ENCODE measurements around the gene TM7SF2.

The TM7SF2 gene

DNA sequence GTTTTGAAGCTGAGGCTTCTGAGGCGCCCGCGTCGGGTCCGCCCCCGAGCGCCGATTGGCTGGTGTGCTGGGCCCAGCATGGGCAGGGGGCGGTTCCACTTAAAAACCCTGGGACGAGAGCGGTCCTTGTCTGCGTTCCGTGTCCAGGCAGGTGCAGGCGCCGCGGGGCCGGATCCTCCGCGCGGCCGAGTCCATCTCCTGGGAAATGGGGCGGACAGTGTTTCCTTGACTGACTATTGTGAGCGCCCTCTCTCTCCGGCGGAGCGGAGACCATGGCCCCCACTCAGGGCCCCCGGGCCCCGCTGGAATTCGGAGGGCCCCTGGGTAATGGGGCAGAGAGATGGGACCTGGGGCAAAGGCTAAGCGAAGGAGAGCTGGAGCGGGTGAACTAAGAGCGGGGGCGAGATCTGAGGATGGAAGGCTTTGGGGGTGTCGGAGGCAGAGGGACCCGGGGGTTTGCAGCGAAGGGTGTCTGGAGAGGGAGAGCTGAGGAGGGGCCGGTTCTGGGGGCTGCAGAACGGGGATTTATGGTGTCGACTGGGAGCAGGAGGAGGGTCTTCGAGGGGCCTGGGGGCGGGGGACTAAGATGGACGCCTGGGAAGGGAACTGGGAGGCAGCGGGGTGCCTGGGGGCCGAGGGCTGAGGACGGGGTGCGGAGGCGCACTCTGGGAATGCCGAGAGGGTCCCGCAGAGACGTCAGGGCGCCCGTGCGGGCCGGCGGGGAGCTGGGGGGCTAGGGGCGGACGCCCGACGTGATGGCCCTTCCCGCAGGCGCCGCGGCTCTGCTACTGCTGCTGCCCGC is at the start of gene TM7SF2:
Gene TM7SF2 (plus strand): TSS at position 129 of the 802 bp plus-strand sequence. CDS start 144 bp downstream, at position 273.
- peak; percentile 90 for DNase-seq

DNA sequence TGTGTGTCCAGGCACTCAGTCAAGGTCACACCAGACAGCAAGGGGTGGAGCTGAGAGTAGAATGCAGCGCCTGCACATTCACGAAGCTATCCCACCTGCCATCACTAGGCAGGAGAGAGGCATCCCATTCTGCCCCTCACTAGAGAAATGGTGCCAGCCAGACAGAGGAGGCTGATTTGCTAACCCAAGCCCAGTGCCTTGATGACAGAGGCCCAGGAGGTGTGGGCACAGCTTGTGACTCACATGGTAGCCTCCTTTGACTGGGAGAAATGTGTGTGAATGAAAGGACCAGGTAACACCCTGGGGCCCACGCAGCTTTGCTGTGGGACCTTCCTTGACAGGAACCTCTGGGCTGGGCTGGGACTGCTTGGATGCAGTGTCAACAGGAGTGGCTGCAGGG is 48.1 kb upstream of the TM7SF2 start:
- DNase-seq = no peak

DNA sequence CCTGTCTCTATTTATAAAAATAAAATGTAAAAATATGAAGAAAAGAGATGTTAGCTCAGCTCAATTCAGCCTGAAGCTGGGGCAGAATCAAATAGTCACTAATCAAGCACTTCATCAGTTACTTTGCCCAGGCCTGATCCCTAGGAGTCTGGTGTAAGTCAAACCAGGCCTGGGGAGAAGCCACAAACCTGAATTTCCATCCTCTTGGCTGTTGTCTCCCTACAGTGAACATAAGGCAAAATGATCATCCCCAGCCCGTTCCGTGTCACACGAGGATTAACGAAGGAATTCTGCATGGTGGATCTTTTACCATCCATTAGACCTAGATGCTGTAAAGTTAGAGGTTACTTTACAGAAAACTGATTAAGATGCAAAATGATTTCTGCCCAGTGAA is 46.8 kb upstream of the TM7SF2 start:
- DNase-seq = no peak

DNA sequence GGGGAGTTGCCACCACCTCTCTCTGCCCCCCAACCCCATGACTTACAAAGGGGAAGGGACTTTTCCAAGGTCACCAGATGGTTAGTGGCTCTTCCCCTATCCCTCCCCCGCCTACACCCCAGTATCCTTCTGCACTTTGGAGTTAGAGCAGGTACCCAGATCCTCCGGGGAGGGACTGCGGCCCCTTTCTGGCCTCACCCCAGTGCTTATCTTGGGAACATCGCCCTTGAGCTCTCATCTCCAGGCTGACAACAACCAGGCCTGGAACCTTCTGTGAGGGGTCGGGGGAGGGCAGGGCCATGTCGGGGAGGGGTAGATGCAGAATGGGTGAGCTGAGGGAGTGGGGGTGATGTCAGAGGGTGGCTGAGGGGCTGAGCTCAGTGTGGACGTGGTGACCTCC is 45.8 kb upstream of the TM7SF2 start:
- no peak for DNase-seq

DNA sequence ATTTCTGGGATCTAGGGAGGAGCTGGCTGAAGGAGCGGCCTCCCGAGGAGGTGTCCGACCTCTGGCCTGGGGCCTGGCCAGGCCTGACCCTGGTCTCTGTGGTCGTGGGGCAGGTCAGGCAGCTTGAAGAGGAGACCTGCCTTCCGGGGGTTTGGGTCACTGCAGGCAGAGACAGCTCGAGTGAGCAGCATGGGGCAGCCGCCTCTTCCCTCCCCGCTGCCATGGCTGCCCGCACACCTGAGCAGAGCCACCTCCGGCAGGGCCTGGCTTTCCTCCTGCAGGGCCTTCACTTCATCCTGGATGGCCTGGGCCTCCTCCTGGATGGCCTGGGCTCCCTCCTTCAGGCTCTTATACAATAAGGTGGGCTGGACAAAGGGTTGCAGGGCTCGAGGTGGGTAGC is 45.4 kb upstream of the TM7SF2 start:
- no peak for DNase-seq

DNA sequence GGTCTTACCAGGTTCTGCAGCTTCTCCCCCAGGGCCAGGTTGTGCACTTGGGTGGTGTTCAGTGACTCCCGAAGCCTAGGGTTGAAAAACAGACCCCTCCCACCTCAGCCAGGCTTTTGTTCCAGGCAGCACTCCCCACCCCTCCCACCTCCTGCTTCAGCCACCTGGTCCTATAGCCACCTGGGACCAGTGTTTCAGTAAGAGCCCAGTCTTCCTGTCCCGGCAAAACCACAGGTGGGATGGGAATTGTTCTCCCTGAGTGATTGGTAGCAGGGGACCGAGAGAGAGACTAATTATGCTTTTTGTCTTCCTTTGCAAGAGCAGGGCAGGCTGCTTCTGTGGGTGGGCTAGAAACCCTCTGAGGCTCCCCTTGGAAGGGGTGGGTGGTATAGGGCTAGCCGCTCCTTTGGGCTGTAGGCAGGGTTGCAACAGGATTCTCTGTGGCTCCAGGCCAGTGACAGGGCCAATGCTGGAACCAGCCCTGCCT is 44.8 kb upstream of the TM7SF2 start:
- no peak for DNase-seq

DNA sequence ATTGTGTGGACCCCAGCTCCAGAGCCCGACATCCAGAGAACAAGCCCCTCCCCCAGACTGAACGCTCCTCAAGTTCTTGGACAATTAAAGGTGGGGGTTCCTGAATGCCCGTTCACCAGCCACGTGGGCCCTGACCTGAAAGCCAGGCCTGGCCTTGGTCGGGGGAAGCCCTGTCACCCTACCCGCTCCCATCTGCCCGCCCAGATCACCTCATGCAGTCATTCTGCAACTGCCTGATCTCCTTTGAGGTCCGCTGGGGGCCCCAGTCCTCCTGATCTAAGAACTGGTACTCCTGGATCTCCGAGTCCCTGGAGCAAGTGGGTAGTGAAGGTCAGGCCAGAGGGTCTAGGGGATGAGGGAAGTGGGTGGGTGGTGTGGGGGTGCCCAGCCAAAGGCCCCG is 44.2 kb upstream of the TM7SF2 start:
- no peak for DNase-seq

DNA sequence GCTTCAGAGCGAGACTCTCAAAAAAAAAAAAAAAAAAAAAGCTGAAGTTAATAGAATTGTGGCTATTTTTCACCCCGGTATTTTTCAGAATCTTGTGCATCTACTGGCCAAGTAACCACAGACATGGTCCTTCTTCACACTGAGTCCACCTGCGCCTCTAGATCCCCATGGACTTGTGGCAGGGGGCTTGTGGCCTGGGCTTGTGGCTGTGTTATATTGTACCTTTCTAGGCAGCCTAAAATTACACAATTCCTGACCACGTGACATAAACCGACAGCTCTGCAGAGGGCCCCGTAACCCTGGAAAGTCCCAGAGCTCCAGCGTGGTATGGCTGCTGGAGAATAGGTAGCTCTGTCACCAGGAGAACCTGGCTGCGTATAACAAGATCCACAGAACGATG is 42.5 kb upstream of the TM7SF2 start:
- DNase-seq = no peak

DNA sequence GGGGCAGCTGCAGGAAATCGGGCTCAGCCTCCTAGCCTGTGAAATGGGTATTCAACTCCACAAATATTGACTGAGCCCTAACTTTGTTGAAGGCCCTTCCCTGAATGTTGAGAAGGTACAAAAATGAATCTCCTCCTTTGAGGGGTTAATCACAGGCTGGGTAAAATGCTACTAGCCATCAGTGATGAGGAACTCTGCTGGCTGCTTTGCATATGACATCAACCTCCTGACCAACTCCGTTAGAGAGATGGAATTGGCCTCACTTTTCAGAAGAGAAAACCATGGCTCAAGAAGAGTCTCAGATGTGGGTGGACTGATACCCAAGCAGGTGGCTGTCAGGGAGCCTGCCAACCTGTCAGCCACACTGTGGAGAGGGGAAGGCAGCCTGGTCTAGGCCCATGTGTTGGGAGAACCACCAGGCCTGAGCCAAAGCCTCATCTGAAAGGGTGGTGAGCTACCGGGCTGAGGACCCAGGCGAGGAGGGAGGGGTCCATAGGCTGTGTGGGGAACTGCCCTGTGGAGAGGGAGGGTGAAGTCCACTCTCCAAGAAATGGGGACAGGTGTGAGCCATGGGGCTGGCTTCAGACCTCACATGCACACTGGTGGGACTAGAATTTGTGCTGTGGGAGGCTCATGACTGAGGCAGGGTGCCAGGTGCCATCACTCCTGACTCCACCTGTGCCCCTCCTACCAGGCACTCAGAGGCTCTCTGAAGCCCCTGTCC is 39.6 kb upstream of the TM7SF2 start:
- no peak for DNase-seq

DNA sequence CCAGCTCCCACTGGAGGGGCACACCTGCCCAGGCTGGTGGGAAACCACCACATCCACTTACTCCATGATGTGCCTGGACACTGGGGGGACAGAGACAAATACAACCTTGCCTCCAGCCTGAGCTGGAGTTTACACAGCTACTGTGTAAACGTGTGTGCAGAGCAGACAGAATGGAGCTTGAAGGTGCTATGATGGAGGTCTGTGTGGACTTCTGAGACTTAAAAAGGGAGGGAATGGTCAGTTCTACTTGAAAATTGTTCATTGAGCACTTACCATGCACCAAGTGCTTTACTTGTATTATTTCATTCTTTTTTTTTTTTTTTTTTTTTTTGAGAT is 39.1 kb upstream of the TM7SF2 start:
- no peak for DNase-seq

DNA sequence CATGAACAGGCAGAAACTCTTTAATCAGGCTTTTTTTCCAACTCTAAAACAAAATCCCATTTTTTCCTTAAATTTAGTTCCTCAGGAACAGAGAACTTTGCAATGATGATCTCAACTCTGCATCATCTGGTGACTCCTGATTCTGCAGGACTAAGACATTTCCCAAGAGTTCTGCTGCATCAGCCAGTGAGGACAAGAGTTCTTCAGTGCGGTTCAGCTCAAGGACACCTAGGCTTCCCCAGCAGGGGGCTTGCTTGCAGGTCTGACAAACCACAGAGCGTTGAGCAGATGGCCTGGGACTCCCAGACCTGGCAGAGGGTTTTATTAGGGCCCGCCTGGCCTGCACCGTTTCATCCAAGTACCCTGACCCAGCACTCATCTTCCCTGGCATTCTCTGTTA is 34.2 kb upstream of the TM7SF2 start:
- no peak for DNase-seq

DNA sequence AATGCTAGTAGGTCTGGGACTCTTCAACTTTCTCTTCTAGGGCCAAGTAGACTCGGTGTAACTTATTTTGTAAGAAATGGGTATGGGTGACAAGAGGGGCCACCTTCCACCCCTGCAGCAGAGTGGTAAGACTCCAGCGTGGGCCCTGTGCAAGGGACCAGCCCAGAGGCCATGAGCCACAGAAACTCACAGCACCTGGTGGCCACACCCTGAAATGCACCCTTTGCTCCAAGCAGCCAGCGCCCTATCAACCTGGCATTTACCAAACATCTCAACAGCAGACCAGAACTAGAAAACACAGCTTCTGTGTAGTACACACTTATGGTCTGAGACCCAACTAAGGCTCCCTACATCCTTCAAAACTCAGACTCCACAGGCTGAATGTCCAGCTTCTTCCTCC is 33.5 kb upstream of the TM7SF2 start:
- DNase-seq = no peak

DNA sequence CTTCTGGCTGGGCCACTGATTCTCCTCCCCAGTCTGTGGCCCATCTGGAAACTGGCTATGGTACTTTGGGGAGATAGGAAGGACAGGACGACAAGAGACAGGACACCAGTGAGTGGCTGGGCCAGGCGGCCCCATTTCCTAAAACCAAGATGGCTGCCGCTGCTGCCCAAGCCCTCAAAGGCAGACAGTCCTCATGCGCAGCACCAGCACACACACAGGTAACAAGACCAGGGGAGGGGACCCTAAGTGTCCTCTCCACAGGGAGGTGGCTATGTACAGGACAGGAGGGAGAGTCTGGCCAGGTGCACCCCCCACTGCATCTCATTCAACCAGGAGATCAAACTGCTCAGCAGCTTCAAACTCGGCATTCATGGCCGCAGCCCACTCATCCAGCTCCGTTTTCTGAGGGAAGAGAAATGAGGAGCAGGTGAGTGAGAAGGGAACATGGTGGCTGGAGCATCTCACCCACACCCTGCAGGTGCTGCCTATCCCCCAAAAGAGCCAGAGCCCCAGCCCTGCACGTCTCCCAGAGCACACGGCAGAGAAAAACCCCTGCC is 32.8 kb upstream of the TM7SF2 start:
- DNase-seq = no peak

DNA sequence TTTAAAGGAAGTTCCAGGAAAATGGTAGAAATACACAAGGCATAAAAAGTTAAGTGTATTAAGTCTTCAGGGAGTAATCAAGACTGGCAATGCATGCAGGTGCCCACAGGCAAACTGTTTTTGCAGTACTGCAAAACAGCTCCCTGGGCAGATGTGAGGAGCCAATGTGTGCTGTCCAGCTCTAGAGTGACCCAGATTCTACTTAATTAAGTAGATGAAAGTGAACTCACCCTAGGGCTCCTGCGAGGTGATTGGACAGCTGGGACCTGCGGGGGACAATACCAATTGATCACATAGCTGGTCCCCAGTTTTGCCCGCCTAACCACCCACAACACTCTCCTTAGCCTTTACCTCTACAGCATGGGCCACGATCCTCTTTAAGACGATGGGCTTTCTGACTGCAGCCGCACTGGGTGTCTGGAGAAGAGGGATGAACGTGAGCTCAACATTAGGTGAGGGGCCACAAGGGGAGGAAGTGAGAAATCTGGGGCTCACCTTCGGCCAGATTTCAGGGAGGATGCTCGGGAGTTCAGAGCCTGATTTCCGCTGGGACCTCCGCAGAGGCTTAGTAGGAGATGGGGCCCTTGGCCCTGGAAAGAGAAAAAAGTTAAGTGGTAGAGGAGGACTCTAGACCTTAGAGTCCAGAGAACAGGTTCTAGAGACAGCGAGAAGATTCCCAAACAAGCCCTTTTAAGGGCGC is 28.4 kb upstream of the TM7SF2 start:
- no peak for DNase-seq

DNA sequence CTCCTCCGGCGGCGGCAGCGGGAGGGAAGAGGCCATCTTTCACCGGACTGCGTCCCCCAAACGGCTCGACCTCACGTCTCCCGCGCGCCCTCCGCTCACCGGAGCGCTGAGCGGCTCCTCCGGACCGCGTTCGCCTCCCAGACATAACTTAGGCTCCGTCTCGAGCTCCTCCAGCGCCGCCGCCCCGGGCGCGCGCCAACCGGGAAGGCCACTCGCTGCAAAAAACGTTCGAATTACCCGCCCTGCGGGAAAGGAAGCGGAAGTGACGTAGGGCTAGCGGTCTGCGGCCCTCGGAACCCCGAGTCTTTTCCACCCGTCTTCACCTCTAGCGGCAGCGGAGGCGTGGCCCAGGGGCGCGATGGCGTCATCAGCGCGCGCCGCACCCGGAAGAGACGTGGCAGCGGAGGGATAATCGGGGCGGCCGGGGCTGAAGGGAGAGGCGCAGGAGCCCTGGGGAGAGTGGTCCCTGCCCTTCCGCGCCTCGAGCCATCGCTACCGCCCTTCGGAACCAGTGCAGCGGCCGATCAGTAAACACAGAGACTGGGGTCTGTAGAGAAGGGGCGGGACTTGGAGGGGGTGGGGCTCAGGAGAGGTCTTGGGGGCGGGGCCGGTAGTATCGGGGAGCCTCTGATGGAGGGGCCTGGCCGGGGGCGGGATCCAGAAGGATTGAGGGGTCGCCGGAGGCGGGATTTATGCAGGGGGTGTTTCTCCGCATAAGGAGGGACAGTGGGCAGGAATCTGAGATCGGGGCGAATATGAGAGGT is 27.7 kb upstream of the TM7SF2 start, which contains the start of the genes CDCA5 and ZFPL1:
Gene CDCA5 (minus strand): TSS at position 207 of the 764 bp plus-strand sequence. CDS start 62 bp downstream, at position 145.
Gene ZFPL1 (plus strand): TSS at position 389 of the 764 bp plus-strand sequence. CDS start 477 bp downstream, outside the sequence.
- peak; percentile 94 for DNase-seq

DNA sequence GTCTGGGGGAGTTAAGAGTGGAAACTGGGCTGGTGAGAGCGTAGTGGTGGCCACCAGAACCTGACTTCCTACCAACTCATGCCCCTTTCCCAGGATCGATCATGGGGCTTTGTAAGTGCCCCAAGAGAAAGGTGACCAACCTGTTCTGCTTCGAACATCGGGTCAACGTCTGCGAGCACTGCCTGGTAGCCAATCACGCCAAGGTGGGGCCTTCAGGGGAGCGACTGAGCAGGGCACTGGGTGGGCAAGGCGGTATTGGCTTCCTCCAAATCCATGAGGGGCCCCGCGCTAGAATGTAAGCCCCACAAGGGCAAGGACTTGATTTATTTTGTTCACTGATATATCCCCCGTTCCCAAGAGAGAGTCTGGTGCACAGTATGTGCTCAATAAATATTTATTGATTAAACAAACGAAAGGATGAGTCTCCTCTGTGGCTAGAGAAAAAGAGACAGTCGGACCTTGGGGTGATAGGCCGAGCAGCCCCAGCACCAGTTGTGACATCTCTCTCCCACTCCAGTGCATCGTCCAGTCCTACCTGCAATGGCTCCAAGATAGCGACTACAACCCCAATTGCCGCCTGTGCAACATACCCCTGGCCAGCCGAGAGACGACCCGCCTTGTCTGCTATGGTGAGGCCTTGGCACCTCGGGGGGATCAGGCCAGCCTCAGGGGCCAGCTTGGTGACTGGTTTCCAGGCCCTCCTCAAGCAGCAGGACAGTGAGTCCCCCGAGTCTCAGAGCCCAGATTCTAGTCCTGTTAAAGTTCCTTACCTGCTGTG is 26.9 kb upstream of the TM7SF2 start:
- DNase-seq = no peak

DNA sequence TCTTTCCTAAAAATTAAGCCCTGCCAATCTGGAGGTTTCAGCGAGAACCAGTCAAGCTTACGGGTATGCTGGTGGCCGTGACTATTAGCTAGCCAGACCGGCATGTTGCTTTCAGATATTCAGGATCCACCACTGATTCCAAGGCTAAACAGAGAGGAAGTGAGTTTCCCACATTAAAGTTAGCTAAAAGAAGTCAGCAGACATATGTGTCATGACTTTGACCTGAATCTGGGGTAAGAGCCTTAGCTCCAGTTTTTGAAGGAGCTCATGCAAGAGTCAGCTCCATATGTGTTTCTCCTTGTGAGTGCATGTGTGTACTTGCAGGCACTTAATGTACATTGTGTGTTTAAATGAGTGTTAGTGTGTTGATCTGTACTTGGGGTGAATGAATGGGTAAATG is 26.2 kb upstream of the TM7SF2 start:
- no peak for DNase-seq

DNA sequence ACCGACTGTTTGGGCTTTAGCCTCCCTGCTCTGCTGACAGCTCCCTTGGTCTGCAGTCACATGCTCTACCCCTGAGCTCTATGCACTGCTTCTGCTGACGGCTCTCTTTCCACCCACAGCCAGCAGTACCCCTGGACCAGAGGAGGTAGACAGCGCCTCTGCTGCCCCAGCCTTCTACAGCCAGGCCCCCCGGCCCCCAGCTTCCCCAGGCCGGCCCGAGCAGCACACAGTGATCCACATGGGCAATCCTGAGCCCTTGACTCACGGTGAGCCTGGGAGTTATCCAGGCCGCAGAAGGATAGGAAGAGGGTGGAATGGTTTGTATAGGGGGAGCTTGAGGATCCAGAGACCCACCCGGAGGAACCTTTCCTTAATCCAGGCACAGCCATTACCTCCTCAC is 24.9 kb upstream of the TM7SF2 start:
- no peak for DNase-seq

DNA sequence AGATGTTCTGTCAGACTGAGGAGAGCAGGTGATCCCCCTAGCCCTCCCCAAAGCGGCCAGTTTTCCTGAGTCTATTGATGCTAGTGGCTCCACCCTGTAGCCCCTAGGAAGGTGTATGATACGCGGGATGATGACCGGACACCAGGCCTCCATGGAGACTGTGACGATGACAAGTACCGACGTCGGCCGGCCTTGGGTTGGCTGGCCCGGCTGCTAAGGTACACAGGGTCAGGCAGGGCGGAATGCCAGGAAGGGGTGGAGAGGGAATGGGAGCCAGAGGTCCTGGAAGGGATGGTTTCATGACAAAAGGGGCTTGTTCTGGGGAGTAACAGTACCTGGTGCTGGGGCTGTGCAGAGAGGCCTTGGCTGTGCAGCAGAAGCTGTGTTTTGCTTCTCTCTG is 24.5 kb upstream of the TM7SF2 start:
- no peak for DNase-seq

DNA sequence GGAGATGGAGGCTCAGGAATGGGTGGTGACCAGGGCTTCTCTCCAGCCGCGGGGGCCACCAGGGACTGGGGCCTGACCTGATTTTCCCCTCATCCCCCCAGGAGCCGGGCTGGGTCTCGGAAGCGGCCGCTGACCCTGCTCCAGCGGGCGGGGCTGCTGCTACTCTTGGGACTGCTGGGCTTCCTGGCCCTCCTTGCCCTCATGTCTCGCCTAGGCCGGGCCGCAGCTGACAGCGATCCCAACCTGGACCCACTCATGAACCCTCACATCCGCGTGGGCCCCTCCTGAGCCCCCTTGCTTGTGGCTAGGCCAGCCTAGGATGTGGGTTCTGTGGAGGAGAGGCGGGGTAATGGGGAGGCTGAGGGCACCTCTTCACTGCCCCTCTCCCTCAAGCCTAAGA is 23.8 kb upstream of the TM7SF2 start:
- DNase-seq = no peak

DNA sequence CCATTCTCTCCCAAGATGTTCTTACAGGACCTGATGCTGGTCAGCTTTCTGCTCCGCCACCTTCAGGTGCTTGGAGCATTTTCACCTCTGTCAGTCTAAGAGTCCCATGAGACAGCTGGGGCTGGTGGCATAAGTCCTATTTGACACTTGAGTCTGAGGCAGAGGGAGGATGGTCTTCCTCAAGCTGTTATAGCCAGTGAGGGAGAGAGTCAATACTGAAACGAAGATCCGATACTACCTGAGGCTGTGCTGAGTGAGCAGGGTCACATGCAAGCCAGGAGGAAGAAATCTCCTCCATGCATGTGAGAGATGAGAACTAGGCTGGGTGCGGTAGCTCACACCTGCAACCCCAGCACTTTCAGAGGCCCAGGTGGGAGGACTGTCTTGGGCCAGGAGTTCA is 22.1 kb upstream of the TM7SF2 start:
- no peak for DNase-seq

DNA sequence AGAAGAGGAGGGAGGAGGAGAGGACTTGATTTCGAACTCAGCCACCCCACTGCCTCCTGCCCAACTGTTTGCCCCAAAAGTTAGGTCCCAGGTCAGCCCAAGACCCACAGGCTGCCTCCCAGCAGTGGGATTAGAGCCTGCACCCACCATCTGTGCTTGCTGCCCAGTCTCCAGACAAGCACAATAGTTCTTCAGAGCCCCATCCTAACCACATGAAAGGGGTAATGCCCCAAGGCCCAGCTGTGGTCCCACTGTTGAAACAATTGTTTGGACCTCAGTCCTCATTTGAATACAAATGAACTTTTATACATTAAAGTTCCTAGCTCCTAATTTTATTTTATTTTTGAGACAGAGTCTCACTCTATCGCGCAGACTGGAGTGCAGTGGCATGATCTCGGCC is 21.0 kb upstream of the TM7SF2 start:
- no peak for DNase-seq
